Measurements from ENCODE around the gene CUL4A.
A peak's percentile ranks its signal among the peaks of the same experiment; 100 is the strongest.
"Not testable (repeated sequence)": the region's sequence is repeated elsewhere in the genome, so short reads cannot be mapped to it uniquely, and the experiment has no call there.

CUL4A gene

DNA sequence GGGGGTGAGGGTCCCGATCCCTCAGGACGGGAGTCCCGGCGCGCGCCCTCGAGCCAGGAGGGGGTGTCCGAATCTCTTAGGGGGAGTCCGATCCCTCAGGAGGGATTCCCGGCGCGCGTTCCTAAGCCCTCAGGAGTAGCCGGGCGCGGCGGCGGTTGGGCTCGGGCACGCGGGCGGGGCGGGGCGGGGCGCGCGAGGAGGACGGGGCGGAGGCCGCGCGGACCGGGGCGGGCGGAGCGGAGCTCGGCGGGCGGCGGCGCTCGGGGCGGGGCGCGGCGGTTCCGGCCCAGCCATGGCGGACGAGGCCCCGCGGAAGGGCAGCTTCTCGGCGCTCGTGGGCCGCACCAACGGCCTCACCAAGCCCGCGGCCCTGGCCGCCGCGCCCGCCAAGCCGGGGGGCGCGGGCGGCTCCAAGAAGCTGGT, at the start of gene CUL4A:
CUL4A (plus strand) TSS at position 278 of the 423 bp plus-strand sequence; CDS start at position 293, 15 bp downstream.
- DNase-seq (ENCODE audit: low read depth in 2 of 2) = peak; percentile 36 to 70

DNA sequence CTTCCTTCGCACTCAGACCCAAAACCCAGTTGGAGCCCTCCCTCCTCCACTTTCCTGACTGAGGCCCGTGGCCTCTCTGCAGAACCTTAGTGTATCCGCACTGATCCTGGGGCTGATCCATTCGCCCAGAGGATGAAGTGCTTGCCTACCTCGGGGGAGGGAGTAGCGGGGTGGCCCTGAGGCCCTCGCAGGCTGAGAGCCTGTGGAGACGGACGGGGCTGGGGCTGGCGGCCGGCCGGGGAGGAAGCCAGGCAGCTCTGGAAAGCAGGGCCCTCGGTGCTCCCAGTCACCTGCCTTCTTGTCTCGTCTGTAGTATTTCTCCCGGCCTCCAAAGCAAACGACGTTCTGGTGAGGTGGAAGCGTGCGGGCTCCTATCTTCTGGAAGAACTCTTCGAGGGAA, 49.7 kb upstream of the CUL4A start:
- DNase-seq (ENCODE audit: low read depth in 2 of 2) = no peak

DNA sequence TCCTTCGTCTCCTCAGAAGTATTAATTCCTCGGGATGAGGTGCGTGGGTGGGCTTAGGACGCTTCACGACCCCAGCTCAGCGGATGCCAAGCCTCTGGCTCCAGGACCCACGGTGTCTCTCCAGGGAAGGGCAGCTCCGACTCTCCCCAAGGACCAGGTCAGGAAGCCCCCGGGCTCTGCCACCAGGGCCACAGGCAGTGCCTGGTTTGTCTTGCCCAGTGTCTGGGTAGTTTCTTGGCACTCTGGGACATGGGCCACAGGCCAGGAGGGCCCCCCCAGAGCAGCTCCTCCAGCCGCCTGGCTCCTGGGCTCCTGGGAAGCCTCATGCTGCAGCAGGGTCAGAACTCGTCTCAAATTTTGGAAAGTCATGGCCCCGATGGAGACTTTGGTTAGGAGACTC, 48.4 kb upstream of the CUL4A start:
- DNase-seq (ENCODE audit: low read depth in 2 of 2) = no peak

DNA sequence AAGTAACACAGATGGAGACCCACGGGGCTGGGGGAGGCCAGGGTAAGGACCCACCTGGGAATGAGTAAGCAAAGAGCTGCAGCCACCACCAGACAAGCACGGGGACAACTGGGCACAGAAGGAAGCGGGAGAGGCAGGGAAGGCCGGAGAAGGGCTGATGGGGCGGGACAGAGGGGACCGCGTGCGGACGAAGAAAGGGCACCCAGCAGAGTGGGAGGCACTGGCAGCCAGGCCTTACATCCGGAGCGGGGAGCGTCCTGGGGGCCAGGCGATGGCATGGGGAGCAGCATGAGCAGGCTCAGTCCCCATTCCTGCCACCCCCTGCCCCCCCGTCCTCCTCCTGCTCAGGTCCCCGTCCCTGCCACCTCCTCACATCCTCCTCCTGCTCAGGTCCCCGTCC, 48.0 kb upstream of the CUL4A start:
- DNase-seq (ENCODE audit: low read depth in 2 of 2) = no peak

DNA sequence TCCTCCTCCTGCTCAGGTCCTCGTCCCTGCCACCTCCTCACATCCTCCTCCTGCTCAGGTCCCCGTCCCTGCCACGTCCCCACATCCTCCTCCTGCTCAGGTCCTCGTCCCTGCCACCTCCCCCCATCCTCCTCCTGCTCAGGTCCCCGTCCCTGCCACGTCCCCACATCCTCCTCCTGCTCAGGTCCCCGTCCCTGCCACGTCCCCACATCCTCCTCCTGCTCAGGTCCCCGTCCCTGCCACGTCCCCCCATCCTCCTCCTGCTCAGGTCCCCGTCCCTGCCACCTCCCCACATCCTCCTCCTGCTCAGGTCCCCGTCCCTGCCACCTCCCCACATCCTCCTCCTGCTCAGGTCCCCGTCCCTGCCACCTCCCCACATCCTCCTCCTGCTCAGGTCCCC, 47.4 kb upstream of the CUL4A start:
- DNase-seq (ENCODE audit: low read depth in 2 of 2) = not testable (repeated sequence)

DNA sequence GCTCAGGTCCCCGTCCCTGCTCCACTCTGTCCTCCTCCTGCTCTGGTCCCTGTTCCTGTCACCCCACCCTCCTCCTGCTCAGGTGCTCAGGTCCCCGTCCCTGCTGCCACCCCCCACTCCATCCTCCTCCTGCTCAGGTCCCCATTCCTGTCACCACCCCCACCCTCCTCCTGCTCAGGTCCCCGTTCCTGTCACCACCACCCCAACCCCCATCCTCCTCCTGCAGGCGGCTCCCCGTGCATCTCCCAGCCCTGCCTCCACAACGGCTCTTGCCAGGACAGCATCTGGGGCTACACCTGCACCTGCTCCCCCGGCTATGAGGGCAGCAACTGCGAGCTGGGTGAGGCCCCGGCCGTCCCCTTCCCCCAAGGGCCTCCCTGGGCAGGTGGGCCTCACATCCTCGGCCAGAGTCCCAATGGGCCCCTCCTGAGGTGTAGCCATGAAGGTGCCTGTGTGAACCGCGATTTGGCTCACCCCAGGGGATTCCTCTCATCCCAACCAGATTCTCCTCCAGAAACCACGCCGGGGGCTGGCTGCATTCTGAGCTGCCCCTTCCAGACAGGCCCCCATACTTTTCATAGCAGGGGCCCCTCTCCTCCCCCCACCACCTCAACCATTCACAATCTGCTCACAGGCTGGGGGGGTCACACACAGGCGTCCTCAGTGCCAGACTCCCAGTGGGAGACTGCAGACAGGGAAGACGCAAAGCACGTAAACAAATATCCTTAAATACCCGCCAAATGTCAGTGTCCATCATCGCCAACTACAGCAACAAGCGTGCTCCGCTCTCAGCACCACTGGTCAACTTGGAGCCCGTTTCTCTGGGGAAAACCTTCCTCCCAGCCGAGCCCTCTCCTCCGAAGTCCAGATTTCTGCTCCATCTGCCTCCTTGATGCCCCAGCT, 46.4 kb upstream of the CUL4A start:
- no peak for DNase-seq (ENCODE audit: low read depth in 2 of 2)

DNA sequence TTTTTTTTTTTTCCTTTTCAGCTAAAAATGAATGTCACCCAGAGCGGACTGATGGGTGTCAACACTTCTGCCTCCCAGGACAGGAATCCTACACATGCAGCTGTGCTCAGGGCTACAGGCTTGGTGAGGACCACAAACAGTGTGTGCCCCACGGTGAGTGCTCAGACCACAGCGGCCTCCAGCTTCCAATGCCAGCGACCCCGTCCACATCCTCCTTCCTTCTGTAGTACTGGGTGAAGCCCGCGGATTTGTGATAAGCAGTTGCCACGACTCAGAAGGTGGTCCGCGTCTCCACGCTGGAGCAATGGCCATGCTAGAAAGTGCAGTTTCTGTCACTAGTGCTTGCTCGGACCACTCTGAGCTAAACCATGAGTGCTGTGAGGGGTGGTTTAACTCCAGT, 44.9 kb upstream of the CUL4A start:
- DNase-seq (ENCODE audit: low read depth in 2 of 2) = no peak

DNA sequence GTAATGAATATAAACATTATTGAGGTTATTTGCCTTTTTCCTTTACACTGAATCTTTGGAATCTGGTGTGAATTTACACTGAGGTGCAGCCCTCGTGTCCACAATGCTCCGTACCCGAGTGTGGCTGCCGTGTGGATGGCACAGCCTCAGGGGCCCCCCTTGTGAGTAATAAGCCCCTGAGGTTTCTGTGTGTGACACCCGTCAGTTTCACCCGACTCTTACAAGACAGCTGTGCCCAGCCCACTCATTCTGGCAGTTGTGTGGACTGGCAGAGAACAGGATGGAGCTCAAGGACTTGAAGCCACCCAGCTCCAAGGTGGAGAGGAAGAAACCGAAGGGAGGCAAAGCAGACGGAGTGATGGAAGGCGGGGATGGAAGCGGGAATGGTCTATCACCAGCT, 43.1 kb upstream of the CUL4A start:
- no peak for DNase-seq (ENCODE audit: low read depth in 2 of 2)

DNA sequence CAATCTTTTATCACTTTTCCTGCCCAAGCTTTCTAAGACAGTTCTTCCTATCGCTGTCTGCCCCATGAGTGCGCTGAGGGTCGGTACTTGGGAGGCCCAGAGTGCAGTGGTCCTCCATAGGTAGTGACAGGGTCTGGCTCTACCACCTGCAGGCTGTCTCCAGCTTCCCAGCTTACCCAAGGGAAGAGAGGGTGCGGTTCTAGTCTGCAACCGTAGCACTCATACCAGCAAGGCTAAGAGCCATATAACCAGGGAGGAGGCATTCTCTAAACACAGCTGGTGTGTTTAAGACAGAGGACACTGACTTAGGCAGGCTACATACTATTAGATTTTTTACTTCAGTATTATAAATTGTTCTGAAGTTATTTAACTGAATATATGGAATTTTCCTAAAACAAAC, 42.7 kb upstream of the CUL4A start:
- no peak for DNase-seq (ENCODE audit: low read depth in 2 of 2)

DNA sequence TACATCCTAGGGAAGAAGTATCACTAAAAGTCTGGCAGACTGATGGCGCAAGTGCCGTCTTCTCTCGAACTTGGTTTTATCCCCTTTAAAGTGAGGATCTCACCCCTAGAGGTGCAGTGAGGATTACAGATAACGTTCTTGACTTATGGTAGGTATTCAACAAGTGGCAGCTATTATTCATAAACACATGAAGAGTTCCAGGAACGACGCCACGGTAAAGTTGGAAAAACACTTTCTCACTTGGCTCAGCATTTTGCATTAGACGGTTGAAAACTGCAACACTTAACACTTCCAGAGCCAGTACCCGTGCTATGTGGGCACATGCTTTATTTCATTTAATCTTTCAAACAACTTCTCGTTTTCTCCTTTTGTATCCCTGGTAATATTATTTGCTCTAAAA, 42.3 kb upstream of the CUL4A start:
- DNase-seq (ENCODE audit: low read depth in 2 of 2) = no peak

DNA sequence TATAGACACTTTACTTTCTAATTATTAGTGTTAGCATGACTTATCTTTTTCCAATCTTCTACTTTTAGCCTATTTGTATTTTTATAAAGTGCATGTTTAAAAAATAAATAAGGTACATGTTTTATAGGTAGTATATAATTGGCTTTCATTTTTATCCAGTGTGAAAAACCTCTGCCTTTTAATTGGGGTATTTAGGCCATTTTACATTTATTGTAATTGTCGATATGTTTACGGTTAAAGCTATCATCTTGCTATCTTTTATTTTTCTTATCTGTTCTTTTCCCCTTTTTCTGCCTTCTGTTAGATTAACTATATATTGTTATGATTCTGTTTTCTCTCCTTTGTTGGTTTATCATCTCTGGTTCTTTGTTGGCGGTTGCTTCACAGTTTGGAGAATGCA, 41.8 kb upstream of the CUL4A start:
- no peak for DNase-seq (ENCODE audit: low read depth in 2 of 2)

DNA sequence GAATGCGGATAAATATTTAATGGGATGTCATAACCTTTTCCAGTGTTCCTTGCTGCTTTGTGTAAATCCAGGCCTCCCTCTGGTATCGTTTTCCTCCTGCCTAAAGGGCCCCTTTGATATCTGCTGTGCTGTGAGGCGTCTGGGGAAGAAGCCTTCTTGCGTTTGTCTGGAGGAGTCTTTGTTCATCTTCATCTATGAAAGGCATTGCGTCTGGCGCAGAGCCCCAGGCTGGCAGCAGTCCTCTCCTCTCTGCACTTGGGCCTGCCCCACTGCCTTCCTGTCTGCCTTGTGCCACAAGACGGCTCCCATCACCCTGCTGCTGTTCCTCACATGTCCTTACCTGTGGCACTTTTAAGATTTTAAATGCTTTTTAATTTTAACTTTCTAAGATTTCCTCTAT, 41.2 kb upstream of the CUL4A start:
- DNase-seq (ENCODE audit: low read depth in 2 of 2) = no peak

DNA sequence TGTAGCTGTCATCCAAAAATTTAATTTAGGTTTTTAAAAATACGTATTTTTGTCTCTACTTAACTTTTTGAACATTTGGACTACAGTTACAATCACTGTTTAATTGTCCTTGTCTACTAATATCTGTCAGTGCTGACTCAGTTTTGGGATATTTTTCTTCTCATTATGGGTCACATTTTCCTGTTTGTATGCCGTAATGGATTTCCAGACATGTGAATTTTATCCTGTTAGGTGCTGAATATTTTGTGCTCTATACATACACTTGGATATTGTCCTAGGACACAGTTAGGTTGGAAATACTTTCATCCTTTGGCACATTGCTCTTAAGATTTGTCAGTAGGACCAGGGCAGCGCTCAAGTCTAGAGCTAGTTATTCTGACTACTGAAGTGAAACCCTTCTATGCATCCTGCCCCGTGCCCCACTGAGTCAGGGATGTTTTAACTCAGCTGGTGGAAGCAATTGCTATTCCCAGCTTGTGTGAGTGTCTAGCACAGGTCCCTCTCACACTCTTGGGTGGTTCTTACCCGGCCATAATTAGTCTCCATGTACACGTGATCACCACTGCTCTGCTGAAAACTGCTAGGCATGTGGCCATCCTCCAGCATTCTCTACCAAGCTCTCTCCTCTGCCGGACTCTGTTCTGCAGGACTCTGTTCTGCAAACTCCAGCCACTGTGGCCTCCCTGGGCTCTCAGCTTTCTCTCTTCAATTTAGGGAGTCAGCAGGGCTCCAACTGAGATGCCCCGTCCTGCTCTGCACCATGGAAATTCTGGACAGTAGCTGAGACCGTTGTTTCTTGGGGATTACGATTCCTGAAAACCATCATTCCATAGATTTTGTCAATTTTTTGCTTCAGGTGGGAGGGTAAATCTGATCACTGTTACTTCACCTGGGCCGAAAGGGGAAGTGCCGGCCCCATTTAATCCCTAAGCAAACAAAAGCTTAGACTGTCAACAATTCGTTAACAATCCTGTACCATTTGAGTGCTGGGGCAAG, 39.8 kb upstream of the CUL4A start:
- DNase-seq (ENCODE audit: low read depth in 2 of 2) = no peak

DNA sequence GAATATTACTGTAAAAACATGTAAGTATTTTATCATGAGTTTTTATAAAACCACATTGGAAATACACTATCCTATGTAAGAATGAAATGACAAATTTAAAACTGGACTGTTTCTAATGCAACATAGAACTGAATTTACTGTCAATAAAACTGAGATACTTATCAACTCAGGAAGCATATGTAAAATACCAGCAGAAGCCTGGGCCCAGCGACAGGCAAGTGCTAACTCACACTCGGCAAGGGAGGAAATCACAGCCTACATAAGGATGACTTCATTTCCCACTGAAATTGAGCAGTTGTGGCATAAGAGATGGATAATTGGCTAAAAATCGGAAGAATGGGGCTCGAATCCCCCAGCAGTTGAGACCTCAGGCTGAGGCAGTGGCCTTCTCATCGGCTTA, 38.9 kb upstream of the CUL4A start:
- DNase-seq (ENCODE audit: low read depth in 2 of 2) = no peak

DNA sequence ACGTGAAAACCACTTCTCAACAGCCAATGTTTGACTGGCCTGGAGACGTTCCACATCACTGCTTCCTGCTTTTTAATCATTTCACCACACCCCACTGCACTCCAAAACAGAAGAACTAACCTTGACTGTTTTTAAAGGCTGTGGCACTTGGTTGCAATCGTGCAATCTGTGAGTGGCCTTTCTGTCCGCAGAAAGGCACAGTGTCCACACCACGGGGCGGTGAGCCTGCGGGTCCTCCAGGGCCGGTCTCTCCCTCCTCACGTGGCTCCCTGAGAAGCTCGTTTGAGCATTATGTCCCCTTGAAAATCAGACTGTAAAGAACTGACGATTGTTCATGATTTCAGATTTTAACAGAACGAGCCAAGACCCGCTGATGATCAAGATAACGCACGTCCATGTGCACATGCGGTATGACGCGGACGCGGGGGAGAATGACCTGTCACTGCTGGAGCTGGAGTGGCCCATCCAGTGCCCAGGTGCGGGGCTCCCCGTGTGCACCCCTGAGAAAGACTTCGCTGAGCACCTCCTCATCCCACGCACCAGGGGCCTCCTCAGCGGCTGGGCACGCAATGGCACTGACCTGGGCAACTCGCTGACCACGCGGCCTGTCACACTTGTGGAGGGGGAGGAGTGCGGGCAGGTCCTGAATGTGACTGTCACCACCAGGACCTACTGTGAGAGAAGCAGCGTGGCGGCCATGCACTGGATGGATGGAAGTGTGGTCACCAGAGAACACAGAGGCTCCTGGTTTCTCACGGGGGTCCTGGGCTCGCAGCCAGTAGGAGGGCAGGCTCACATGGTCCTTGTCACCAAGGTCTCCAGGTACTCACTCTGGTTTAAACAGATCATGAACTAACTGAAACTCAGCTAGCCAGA, 37.9 kb upstream of the CUL4A start:
- no peak for DNase-seq (ENCODE audit: low read depth in 2 of 2)

DNA sequence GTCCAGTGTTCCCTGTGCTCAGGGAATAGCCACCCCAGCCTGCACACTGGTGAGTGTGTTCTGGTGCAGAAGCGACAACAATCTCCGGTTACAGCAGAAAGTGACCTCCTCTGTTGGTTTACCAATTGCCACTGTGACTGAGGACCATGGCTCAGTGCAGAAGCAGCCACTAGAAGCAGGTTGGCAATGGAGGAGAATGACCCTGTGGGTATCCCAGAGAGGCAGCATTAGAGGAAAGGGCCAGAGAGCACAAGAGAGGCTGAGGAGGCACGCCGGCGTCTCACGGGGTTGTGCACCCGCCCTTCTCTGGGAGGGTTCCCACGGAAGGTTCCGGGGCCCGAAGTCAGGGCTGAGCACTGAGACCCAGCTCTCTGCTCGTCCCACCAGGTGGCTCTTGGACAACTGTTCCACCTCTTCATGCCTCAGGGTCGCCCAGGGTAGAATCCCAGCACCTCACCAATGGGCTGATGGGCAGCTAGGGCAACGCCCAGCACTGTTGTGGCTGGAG, 36.9 kb upstream of the CUL4A start:
- DNase-seq (ENCODE audit: low read depth in 2 of 2) = no peak

DNA sequence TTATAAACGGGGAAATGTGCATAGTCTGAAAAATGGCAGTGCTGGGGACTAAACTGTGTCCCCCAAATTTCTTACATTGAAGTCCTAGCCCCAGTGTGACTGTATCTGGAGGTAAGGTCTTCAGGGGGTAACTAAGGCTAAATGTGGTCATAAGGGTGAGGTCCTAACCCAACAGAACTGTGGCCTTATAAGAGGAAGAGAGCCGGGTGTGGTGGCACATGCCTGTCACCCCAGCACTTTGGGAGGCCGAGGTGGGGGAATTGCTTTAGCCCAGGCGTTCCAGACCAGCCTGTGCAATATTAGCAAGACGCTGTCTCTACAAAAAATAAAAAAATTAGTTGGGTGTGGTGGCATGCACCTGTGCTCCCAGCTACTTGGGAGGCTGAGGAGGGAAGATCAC, 33.1 kb upstream of the CUL4A start:
- peak; percentile 55 to 73 for DNase-seq (ENCODE audit: low read depth in 2 of 2)

DNA sequence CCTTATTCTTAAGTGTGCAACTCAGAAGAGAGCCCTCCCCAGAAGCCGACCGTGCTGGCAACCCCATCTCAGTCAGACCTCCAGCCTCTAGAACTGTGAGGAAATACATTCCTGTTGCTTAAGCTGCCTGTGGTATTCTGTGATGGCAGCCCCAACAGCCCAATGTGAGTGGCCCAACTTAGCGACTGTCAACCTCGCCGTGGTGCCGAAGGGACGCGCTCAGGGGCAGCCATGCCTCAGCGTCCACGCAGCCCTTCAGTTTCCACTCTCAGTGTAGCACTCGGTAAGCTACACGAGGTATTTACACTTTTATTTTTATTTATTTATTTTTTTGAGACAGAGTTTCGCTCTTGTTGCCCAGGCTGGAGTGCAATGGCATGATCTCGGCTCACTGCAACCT, 32.6 kb upstream of the CUL4A start:
- DNase-seq (ENCODE audit: low read depth in 2 of 2) = no peak

DNA sequence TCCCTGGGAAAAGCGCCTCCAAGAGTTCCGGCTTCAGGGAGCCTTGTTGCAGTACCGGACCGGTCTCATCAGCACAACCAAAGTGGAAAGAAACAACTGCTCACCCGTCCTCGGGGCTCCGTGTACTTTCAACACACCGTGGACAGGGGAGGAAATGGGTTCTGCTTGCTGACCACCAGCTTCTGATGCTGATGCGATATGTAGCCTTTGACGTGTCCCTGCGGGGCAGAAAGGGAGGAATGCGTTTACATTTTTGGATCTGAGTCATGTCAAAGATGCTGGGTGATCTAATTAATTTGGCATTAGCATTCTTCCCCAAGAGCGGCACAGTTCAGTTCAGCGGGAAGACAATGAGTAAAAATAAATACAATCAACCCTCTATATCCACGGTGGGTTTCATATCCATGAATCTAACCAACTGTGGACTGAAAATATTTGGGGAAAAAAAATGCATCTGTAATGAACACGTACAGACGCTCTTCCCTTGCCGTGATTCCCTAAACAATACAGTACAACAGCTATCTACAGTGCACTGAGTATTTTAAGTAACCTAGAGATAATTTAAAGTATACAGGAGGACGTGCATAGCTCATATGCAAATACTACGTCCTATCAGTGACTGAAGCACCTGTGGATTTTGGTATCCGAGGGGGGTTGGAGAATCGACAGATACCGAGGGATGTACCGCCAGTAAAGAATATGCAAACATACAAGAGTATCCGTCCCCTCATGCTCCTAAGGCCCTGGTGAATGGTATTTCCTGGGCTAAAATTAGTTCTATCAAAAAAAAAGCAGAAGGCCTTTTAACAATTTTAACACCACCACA, 31.1 kb upstream of the CUL4A start:
- no peak for DNase-seq (ENCODE audit: low read depth in 2 of 2)

DNA sequence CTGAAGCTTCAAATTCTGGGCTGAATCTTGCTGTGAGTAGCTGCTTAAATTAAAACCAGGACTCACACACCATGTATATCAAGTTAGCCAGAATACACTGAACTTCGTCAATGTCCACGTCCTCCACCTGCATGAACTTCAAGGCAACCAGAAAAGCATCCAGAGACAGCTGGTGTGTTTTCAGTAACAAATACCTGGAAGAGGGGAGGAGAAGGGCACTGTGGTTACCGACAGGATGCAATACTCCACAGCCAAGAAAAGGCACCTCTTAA, 30.6 kb upstream of the CUL4A start:
- DNase-seq (ENCODE audit: low read depth in 2 of 2) = no peak

All from stimulated activated CD8-positive, alpha-beta memory T cell treated with anti-CD3 and anti-CD28 coated beads, Interleukin-7, amount 100 ng/mL, for 4 hours (primary cell).